Kidney (tissue), 14 donors: ENCODE data around the gene DNAH2. TPM values are rescaled to one million over a fixed set of nuclear protein-coding genes. Genes with fewer than 3 reads are reported as not detected.

ENCODE experiments used
- DNase-seq, 5 donors: peaks; one replicate each; pipeline ENCODE4 v3.0.0-alpha.2; 2013 to 2020
- FAIRE-seq: peaks from 2 replicates; lab custom pipeline; 2012; peaks lifted over from hg19 to GRCh38; lab: Jason Lieb, UNC
- H3K27ac ChIP-seq, 2 donors: one replicate each; pipeline ENCODE4 v1.7.0; 2013; ENCODE audit warnings: low read depth in 2 of 2, low read length in 2 of 2, inconsistent platforms in 1 of 2
- H3K27me3 ChIP-seq: one replicate; pipeline ENCODE4 v1.7.1; 2013; ENCODE audit warnings: low read length, inconsistent platforms; ENCODE audit not compliant: control insufficient read depth, insufficient read depth
- H3K36me3 ChIP-seq, 3 donors: one replicate each; pipeline versions ENCODE4 v1.7.0 to v1.7.1; 2013; ENCODE audit warnings: low read length in 3 of 3, control low read depth in 1 of 3, inconsistent platforms in 1 of 3; ENCODE audit not compliant: insufficient read depth in 3 of 3, control insufficient read depth in 2 of 3
- H3K4me1 ChIP-seq, 3 donors: one replicate each; pipeline versions ENCODE4 v1.7.0 to v1.7.1; 2013; ENCODE audit warnings: low read length in 3 of 3, inconsistent platforms in 1 of 3, low read depth in 1 of 3; ENCODE audit not compliant: control insufficient read depth in 2 of 3, insufficient read depth in 2 of 3
- H3K4me3 ChIP-seq, 3 donors: one replicate each; pipeline versions ENCODE4 v1.7.0 to v1.8.1; 2013; ENCODE audit warnings: low read length in 3 of 3, control low read depth in 1 of 3, inconsistent platforms in 1 of 3
- H3K9ac ChIP-seq, 3 donors: one replicate each; pipeline versions ENCODE4 v1.7.0 to v1.7.1; 2013; ENCODE audit warnings: low read length in 3 of 3, control low read depth in 1 of 3, inconsistent platforms in 1 of 3
- H3K9me3 ChIP-seq, 3 donors: one replicate each; pipeline versions ENCODE4 v1.7.0 to v1.7.1; 2013; ENCODE audit warnings: low read length in 3 of 3, control low read depth in 1 of 3, inconsistent platforms in 1 of 3; ENCODE audit not compliant: control insufficient read depth in 2 of 3, insufficient read depth in 1 of 3
- intact Hi-C: fragments of 100-400 bp; cut with DNase I; formaldehyde crosslinking; loops from one replicate; pipeline ENCODE4 v1.11.1; 2022
- polyA plus RNA-seq: library from polyadenylated mRNA; stranded (reverse); fragments of 350-450 nt; fragmentation: Illumina TruSeq; extraction: RNeasy Lipid Tissue Mini Kit (QIAGEN cat#74804); gene quantifications from one replicate; pipeline ENCODE4 v1.2.3, GENCODE V29; 2014; ENCODE audit warnings: low read depth, low replicate concordance; ENCODE audit not compliant: insufficient read depth
- total RNA-seq: library from RNA; stranded (reverse); fragmentation: NEBNext Ultra II Directional; extraction: Animal tissue kit (Norgen Biotek cat#: 25700); gene quantifications from one replicate; pipeline ENCODE4 v1.2.1, GENCODE V29; 2021
- TF ChIP-seq, protein P1 (sequence below): IDR thresholded peaks from 3 replicates; pipeline ENCODE4 v1.5.1; 2012; ENCODE audit warnings: mild to moderate bottlenecking, moderate library complexity, borderline replicate concordance; ENCODE audit not compliant: insufficient read depth; ENCODE audit errors: extremely low read depth
- donor health status: control.
- donor health status: control.
- donor health status: control.
- donor health status: control.
- donor health status: control.
- donor health status: DM: yes; HTN: yes; CAD: no.
- donor health status: Normal renal cell carcinoma (clear cell type).

Gene DNAH2
- total and polyA plus RNA-seq, 2 donors from 2014 or later, result 0.17 to 0.66 TPM

DNA sequence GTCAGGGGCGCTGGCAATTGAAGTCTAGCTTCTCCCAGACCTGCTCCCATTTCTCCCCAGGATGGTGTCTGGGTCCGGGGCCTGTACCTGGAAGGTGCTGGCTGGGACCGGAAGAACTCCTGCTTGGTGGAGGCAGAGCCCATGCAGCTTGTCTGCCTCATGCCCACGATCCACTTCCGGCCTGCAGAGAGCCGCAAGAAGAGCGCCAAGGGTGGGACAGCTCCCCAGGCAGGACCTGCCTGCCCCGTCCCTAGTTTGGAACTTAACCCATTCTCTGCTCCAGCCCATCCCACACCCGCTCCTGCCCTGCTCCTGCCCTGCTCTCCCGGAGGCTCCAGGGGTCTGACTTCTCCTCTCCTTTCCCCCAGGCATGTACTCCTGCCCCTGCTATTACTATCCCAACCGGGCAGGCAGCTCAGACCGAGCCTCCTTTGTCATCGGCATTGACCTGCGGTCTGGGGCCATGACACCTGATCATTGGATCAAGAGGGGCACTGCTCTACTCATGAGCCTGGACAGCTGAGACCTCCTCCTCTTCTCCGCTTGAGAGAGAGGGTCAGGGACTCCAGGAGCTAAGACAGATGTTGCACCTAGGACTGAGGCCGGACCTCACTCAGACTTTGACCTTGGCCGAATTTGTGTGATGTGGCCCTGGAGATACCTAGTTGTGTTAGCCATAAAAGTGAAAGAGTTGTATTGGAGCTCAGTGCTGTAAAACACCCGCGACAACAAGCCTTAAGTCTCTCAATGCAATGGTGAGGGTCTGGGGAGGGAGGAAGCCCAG, 115.7 kb downstream of the DNAH2 start:
- Histone ChIP-seq H3K9me3 (no peaks in the 10 kb centered on the region), H3K36me3 (no peaks in the 10 kb centered on the region), H3K4me1 (peaks cover 3 to 15% (median 5%) of the 10 kb centered on the region in 3 donors), H3K4me3 (peak overlapping the region; percentile 29 to 92 (median 60)), H3K9ac (peak overlapping the region in 1 of 3 donors; percentile 42), H3K27ac (peak overlapping the region; percentile 65 to 97), H3K27me3 (no peaks in the 10 kb centered on the region)
- TF ChIP-seq, protein P1, sequence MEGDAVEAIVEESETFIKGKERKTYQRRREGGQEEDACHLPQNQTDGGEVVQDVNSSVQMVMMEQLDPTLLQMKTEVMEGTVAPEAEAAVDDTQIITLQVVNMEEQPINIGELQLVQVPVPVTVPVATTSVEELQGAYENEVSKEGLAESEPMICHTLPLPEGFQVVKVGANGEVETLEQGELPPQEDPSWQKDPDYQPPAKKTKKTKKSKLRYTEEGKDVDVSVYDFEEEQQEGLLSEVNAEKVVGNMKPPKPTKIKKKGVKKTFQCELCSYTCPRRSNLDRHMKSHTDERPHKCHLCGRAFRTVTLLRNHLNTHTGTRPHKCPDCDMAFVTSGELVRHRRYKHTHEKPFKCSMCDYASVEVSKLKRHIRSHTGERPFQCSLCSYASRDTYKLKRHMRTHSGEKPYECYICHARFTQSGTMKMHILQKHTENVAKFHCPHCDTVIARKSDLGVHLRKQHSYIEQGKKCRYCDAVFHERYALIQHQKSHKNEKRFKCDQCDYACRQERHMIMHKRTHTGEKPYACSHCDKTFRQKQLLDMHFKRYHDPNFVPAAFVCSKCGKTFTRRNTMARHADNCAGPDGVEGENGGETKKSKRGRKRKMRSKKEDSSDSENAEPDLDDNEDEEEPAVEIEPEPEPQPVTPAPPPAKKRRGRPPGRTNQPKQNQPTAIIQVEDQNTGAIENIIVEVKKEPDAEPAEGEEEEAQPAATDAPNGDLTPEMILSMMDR, result no peak
- DNase-seq, result peak in 3 of 5 donors; percentile 12 to 78 (median 73)
- intact Hi-C loops, result no loop called here
- no peak for FAIRE-seq

- Histone ChIP-seq H3K4me3 (peak within 1 kb of the TSS; percentile 79 to 92 (median 91)), H3K27ac (peak within 1 kb of the TSS; percentile 97 to 99), H3K36me3 (no peaks in the 10 kb centered on the region), H3K27me3 (no peaks in the 10 kb centered on the region), H3K9me3 (no peaks in the 10 kb centered on the region), H3K4me1 (peaks cover 3 to 21% (median 11%) of the 10 kb centered on the region in 3 donors), H3K9ac (peak within 1 kb of the TSS; percentile 66 to 97 (median 80))
- intact Hi-C loops, result no loop called here
- TF ChIP-seq, protein P1, result peak; percentile 2
- peak; percentile 96 to 97 (median 97) for DNase-seq
- FAIRE-seq, result peak; percentile 68
Measured at GRCh38 chr17:7833795-7834541, 116.4 kb downstream of the DNAH2 start, which contains the start of gene KDM6B. Gene KDM6B, plus strand, starts transcription at chr17:7834217. Its CDS starts 11,338 bp downstream, at chr17:7845555.

DNA sequence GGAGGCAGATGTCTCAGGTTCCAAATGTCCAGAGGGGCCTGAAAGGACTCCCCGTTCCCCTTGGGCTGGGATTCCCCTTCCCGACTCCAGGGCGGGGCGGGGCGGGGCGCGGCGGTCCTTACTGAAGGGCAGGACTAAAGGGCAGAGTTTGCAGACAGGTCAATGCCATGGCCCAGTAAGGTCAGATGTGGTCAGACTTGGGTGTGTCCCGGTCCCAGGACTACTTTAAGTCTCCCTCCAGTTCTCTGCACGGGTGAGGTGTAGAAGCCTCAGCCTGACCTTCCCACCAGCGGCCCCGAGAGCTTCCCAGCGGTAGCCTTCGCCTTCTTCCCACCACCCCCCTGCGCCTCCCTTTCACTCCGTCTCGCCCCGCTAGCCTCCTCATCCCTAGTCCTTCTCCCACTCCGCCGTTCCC, 117.0 kb downstream of the DNAH2 start:
- H3K27me3 ChIP-seq, result no peaks in the 10 kb centered on the region
- no peaks in the 10 kb centered on the region for H3K36me3 ChIP-seq
- no peak for FAIRE-seq
- peak overlapping the region; percentile 97 to 99 for H3K27ac ChIP-seq
- TF ChIP-seq, protein P1, result no peak
- peak overlapping the region; percentile 66 to 97 (median 80) for H3K9ac ChIP-seq
- peak in 2 of 5 donors; percentile 50 to 89 for DNase-seq
- H3K4me3 ChIP-seq, result peak overlapping the region; percentile 79 to 92 (median 91)
- no peaks in the 10 kb centered on the region for H3K9me3 ChIP-seq
- intact Hi-C loops, result no loop called here
- H3K4me1 ChIP-seq, result peaks cover 3 to 26% (median 13%) of the 10 kb centered on the region in 3 donors
